NCI-H187 treated with DMSO at 0.1 percent for 48 hours (cell line): Measurements from ENCODE around the gene ADH5.
"Not testable (repeated sequence)": the region's sequence is repeated elsewhere in the genome, so short reads cannot be mapped to it uniquely, and the experiment has no call there.

ENCODE experiments used
- DNase-seq: peaks from one replicate; lab custom pipeline; 2025; lab: John Stamatoyannopoulos, UW

The ADH5 gene

DNA sequence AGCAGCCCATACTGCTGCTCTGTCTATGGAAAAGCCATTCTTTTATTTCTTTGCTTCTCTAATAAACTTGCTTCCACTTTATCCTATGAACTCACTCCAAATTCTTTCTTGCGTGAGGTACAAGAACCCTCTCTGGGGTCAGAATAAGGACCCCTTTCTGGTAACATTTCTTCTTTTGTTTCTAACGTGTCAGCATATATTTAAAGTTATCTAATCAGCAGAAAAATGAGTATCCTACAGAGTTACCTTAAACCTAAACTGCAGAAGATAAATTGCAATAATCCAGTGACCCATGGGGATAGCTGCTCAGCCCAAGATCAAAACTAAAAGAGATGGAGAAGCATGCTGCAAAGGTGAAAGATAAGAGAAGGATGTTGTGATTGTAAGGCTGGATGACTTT, 4.0 kb downstream of the ADH5 start:
- no peak for DNase-seq

DNA sequence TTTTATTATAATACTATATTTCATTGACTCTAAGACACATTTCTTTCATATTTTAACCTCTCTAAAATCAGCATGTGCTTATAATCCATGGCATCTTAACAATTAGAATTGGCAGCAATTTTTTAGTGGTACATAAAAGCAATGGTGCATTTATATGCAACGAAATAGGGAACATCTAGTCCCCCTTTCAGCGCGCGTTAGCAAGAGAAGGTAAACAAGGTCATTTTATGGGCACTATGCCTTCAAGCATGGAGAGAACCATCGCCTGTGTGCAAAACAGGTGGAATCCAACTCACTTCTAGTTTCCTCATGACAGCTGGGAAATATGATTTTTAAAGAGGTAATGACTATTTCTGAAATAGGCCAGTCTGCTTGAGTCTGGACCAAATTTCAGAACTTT, 6.4 kb downstream of the ADH5 start:
- DNase-seq = no peak

DNA sequence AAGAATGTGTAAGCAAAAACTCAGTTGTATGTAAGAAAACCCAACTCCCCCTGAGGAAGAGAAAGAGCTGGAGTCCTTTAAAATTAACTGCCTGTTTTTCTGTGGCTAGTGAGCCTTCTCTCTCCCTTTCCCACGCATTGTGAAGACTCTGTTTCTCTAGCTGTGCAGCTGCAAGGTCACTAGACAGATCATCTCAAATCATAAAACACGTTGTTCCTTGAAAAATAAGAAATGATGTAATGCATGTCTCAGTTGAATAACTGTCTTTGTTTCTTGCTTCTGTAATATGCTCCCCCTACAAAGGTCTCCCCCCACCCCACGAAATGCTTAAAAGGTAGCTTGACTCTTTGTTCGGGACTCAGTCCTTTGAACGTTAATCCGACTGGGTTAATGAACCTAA, 7.7 kb downstream of the ADH5 start:
- DNase-seq = not testable (repeated sequence)

DNA sequence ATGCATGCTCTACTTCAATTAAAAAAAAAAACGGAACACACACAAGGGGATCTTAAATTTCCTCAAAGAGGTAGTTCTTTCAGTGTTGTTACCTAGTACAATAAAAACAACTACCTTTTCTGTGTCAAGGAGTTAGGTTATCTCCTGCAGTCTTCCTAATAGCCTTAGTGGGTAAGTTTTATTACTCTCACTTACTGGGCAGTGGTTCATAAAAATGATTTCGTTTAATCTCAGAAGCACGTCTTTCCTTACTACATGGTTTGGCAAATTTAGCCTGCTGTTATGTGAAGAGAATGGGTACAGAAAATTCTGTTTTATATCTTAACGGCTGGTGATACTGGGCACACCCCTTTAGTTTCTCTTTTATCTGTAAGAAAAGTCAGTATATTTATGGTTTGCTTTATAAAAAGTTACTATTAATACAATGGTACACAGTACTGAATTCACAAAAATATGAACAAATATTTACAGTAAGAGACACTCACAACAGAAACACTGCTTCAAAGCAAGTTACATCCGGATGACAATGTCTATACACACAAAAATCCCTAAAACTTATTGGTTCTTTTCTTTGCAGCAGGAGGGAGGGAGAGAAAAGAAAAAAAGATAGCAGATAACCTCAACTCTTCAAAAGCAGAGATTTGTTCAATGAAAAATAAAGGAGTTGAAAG, 8.8 kb downstream of the ADH5 start:
- DNase-seq = no peak

DNA sequence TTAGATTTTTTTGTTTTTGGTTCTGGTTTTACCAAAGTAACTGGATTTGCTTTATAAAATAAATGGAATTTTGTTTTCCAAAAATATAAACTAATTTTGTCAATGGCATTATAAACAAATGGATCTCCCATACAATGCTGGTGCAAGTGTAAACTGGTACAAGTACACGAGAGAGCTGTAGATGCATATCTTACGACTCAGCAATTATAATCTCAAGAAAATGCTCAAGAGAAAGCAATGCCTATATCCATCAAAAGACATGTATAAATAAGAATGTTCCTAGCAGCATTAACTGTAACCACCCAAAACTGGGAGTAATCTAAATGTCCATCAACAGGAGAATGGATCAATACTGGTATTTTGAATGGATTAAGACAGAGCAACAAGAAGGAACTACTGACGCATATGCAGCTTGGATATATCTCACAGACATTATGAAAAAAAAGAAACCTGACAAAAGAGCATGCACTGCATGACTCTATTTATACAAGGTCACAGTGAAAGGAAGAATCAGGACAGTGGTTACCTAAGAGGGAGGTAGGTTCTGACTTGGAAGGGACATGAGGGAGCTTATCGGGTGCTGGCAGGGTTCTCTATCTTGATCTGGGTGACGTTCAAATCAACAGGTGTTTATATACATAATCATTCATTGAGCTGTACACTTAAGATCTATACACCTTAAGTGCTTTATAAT, 9.5 kb downstream of the ADH5 start:
- no peak for DNase-seq

DNA sequence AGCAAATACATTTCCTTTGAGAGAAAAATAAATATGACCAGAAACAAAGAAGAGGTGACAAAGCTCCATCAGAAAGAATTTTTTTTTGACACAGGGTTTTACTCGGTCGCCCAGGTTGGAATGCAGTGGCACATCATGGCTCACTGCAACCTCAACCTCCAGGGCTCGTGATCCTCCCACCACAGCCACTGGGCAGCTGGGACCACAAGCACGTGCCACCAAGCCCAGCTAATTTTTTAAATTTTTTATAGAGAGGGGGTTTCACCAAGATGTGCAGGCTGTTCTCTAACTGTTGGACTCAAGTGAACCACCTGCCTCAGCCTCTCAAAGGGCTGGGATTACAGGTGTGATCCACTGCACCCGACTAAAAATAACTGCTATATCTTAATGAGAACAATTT, 10.3 kb downstream of the ADH5 start:
- DNase-seq = no peak

DNA sequence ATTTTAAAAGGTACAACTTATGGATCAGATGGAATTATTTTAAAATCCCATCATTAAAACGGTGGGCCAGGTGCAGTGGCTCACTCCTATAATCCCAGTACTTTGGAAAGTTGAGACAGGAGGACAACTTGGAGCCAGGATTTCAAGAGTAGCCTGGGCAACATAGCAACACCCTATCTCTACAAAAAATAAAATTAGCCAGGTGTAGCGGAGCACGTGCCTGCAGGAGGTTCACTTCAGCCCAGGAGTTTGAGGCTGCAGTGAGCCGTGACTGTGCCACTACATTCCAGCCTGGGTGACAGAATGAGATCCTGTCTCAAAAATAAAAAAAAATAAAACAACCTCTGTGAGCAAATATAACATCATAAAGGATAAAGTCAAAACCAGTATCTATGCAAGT, 11.4 kb downstream of the ADH5 start:
- no peak for DNase-seq

DNA sequence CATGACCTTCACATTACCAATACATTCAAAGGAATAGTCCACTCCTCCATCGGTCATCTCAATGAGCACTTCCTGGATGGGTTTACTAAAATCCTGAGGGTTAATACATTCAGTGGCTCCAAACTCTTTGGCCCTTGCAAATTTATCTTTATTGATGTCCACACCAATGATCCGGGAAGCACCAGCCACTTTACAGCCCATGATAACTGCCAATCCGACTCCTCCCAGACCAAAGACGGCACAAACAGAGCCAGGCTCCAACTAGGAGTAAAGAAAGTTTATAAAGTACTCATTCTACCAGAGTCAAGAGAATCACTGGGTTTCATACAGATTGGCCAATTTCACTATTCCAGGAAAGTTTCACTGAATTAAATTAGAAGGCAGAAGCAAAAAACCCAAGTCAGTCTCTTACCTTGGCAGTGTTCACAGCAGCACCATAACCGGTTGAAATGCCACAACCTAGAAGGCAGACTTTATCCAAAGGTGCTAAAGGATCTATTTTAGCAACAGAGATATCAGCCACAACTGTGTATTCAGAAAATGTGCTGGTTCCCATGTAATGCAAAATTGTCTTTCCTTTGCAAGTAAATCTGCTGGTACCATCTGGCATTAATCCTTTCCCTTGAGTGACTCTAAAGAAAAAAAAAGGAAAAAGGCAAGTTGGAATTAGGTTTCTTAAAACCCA, 12.2 kb downstream of the ADH5 start:
- no peak for DNase-seq

DNA sequence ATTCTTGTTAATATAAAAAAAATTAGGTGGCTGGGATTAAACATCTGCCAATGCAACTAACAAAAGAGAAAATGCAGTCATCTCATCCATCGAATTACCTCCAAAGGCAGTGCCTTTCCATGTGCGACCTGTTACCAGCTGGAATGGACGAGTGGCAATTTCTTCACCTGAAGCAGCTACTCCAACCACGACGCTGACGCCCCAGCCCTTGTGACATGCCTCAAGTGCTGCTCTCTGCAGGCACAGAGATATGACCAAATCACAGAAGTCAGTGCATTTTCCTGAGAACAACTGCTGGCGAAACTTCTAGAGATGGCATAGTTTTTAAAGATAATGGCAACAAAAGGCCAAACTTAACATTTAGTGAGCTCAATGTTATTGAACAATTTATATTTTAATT, 13.8 kb downstream of the ADH5 start:
- no peak for DNase-seq

DNA sequence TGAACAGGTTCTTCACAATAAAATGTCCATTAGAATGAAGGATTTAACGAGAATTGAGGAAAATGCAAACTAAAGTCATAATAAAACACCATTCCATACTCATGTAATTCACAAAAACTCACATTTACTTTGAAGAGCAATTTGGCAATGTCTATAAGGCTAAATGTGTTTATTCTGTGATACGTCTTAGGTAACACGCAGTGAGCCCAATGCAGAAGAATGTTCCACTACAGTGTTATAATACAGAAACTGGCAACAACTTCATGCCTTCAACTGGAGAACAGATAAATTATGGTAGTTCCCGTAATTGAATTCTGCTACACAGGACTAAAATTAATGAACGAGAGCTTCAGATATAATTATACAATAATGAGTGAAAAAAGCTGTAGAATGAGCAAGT, 17.4 kb downstream of the ADH5 start:
- DNase-seq = no peak

DNA sequence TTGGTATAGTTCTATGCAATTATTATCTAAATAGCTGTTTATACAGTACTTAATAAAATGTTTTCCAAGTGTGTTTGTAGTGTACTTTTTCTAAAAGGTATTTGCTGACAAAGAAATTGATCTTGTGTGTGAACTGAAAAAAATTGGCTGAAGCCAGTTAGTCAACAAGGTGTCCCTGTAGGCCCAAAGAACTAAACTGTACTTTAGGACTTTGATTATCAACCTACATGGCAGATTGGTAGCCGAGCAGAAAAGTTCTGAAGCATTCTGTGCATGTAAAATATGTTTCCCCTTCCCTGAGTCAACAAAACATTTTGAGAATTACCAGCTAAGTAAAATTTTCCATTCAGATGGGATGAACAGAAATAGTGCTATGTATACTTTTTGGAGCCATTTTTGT, 21.0 kb downstream of the ADH5 start:
- no peak for DNase-seq

DNA sequence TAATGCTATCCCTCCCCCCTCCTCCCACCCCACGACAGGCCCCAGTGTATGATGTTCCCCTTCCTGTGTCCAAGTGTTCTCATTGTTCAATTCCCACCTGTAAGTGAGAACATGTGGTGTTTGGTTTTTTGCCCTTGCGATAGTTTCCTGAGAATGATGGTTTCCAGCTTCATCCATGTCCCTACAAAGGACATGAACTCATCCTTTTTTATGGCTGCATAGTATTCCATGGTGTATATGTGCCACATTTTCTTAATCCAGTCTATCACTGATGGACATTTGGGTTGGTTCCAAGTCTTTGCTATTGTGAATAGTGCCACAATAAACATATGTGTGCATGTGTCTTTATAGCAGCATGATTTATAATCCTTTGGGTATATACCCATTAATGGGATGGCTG, 23.1 kb downstream of the ADH5 start:
- DNase-seq = not testable (repeated sequence)

DNA sequence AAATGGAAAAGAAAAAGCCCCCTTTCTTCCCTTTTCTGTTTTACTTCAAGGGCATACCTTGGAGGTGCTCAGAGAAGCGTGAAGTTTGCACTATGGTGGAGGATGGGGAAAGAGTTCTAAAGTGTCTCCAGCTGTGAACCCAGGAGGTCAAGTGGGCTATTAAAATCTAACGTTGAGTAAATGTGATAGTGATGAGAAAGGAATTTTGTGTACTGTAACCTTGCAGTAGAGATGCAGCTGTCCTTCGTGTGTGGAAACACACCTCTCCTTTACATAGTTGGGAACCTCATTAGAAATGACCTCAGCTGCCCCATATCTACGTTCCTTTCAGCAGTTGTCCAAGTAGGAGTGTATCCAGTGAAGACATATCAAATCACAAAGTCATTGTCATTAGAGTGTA, 26.5 kb downstream of the ADH5 start:
- peak; percentile 37 for DNase-seq

DNA sequence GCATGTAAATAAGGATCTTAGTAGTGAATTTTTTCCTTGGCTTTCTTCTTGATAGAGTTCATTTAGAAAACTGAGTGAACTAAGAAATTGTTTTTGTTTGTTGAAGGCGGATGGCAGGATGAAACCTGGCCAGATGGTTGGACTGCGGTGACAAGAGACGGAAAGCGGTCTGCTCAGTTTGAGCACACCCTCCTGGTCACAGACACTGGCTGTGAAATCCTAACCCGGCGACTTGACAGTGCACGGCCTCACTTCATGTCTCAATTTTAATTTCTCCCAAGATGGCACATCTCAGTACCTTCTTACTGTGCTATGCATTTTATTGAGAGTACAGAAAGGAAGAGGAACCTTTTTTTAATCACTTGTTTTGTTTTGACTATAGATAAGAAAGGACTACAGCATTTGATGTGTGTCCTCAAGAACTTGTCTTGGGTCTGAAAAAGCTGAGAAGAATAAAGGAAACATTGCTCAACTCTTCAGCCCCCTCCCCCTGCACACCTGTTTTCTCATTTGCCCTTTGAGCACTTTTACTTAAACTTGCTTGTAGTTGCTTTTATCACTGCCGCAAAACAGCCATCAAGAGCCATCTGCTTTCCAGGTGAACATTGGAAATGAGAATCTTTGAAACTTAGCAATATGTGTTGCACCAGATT, 27.4 kb downstream of the ADH5 start:
- DNase-seq = no peak

DNA sequence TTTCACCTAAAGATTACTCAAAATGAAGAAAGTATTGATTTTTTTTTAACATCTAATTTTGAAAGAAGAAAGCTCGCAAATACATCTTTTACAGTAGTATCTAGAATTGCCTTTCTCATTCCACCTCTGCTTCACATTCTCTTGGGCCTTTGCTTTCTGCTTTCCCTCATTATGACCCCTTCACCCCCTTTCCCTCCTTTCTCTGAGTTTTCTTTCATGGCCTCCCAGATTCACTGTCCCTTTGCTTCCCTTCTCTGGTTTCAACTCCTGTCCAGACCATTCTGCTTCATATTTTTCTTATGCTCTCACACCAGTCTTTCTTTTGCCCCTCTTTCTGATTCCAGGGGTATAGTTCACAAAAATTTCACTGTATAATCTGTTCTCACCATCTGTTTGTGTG, 29.0 kb downstream of the ADH5 start:
- no peak for DNase-seq

DNA sequence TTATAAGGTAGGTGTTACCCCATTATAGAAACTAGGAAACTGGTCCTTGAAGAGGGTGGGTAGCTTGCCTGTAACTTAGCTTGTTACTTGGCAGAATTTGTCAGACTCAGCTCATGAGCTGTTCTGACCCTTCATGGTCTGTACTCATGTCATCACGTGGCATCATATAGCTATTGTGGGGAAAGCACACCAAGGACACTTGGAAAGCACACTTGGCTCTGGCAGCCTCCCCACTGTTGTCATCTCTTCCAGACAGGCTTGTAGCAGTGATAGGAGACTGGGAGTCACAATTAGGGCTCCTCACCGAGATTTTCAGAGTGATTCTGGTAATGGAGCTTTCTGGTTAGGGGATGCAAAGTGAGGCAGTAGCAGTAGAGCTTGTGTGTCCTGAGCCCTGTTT, 30.4 kb downstream of the ADH5 start:
- no peak for DNase-seq

DNA sequence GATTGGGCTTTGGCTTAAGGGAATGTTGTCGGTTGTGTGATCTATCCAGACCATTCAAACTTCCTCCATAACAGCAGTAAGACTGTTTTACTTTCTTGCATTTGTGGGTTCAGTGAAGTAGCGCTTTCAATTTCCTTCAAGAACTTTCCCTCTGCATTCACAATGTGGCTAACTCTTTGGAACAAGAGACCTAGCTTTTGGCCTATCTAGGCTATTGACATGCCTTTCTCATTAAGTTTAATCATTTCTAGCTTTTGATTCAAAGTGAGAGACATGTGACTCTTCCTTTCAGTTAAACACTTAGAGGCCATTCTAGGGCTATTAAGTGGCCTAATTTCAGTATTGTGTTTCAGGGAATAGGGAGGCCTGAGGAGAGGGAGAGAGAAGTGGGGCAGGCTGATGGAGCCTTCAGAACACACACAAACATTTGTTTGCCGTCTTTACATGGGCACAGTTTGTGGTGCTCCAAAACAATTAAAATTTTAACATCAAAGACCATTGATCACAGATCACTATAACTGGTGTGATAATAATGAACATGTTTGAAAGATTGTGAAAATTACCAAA, 34.1 kb downstream of the ADH5 start:
- DNase-seq = no peak

DNA sequence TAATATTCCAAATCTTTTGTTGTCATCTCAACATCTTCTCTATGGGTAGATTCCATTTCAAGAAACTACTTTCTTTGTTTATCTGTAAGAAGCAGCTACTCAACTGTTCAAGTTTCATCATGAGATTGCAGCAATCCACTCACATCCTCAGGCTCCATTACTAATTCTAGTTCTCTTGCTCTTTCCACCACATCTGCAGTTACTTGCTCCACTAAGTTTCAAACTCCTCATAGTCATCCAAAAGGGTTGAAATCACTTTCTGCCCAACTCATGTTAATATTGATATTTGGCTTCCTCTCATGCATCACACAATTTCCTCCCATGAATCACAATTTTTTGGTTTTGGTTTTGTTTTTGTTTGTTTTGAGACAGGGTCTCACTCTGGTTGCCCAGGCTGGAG, 35.7 kb downstream of the ADH5 start:
- DNase-seq = no peak

DNA sequence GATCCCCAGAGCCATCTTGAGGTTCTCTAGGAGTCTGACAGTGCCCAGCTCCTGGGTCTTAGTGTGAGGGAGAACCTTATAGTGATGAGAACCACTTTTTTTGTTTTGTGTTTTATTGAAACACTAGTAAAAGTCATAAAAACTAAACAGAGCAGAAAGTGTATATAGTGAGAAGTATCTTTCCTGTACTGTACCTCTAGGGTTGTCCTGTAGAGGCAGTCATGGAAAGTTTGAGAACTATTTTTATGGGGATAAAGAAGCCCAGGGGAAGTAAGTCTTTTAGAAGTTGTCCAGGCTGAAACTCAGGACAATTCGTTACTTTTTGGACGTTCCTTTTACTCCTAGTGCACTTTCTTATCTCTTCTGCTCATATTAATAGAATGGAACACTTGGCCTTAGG, 40.9 kb downstream of the ADH5 start:
- no peak for DNase-seq

DNA sequence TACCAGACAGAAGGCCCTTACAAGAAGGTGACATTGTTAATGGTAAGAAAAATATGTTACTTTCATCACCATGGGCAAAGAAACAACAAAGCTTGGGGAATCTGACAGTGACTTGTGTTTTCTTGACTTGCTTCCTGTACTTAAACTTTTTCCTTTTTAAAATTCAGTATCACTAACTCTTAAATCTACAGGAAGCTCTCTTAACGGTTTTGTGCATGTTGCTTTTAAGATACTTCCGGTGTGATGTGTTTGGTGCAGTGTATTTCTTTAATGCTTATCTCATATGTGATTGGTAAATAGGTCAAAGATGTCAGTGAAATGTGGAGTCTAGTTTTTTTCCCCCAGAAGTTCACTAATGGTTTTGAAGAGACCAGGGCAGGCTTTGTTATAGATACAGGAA, 45.2 kb downstream of the ADH5 start:
- no peak for DNase-seq

DNA sequence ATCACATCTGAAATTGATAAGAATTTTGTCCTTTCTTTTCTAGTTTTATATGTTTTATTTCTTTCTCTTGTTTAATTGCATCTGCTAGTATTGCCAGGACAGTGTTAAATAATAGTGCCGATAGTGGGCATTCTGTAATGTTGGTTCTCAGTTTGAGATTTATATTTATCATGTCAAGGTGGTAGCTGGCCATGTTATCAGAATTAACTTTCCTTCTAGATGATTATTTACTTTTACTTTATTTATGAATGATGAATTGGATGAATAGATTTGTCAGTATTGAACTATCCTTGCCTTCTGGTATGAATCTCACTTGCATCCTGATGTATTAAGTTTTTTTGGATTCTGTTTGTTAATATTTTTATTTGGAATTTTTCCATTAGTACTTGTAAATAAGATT, 50.4 kb downstream of the ADH5 start:
- no peak for DNase-seq

DNA sequence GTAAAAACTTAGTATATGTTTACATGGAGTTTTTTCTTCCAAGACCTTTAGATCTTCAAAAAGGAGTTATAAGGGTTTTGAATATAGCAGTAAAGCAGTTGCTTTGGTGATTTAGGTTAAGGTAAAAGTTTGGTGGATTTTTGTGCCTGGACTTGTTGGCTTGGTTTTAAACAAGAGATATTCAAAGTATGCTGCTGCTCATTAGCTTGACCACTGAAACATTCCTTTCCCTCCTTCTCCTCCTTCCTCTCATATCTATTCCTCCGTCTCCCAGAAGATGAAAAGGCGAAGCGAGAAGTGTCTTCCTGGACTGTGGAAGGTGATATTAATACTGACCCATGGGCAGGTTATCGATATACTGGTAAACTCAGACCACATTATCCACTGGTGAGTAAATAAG, 54.6 kb downstream of the ADH5 start:
- DNase-seq = no peak

DNA sequence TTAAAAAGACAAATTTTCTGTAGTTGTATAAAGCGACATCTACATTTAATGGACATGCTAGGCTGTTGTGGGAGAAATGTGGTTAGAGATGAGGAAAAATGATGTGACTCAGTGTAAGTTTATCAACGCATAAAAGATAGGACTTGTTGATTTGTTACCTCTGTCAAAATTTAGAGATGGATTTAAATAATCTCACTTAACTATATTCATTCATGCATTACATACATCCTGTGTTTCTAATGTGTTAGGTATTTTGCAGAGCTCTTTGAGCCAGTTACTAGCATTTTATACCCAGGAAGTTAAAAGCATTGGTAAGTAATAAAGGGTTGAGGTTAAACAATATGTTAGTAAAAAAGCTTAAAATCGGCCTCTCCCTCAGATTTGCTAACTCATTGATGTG, 58.7 kb downstream of the ADH5 start:
- no peak for DNase-seq
